Occipital lobe (tissue), 2 donors: ENCODE measurements around the gene SAMD4A. TPM values are rescaled to one million over a fixed set of nuclear protein-coding genes. Genes with fewer than 3 reads are reported as not detected.

ENCODE experiments used
- DNase-seq: peaks from one replicate; lab custom pipeline; 2025; lab: John Stamatoyannopoulos, UW
- total RNA-seq: library from RNA; depleted of rRNA; stranded (reverse); fragments of >200 nt; gene quantifications from one replicate; pipeline ENCODE4 v1.2.3, GENCODE V29; 2014

The SAMD4A gene
- total RNA-seq, 1 donor from 2014 or later, result 17.3 TPM

DNA sequence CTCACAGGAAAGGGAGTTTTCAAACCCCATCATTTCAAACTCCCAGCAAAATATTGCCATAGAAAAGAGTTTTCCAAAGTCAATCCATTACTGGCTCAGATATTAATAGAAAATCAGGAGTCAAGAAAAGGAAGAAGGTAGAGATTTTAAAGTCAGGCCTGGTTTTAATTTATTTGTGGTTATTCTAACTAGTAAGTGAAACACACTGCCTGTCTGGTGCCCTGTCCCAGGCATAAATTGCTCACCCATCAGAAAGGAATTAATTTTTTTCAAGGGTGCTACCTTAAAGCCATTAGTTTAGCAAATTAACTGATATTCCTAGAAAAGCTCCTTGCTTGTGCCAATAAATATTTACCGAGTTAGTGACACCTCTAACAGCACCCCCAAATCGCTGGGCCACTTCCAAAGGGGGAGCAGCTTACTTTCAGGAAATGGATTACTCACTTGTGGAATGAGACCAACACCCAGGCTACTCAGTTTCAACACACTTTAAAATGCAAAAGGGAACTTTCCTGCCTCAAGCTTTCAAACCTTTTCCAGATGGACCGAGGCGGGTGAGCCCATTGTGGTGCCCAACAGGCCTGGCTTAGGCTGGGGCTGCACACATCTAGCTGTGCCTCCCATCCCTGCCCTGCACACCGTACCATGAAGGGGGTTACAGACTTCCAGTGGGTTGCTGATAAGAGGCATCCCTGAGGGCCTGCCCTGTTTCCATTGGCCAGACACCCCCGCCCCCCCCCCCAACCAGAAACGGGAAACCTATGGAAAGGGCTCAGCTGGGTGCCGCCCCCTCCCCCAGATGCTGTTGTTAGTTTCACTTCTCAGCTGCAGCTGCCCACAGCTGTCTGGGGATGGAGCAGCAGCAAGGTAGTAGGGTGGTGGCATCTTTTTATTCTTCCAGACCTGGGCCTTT is 117.2 kb downstream of the SAMD4A start:
- DNase-seq, result no peak

GRCh38 chr14:54685286-54685845 is 118.4 kb downstream of the SAMD4A start:
- no peak for DNase-seq

DNA sequence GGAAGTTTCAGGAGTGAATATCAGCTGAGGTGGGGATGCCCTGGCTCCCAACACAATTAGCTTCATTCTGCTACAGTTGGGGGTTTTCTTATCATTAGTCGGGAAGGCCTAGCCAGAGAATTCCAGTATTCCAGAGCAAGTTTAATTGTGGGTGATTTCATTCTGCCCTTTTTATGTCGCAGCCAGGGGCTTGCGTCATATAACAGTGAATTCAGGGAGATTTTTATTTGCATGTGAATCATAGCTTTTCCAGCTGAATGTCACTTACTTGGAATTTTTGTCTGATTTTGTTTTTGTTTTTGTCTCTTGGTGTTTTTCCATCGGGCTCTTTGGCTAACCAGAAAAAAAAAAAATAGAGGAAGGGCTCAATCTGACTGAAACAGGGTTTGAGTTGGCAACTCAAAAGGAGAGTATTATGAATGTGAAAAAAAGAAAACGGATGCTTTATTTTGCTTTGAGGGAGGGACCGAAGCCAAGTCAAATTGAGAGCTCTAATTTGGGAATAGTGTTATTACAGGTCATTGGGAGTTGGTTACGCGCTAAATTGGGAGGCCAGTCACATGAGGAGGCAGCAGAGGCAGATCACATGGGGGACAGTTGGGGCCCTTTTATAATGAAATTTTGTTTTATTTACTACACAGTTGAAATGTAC is 119.4 kb downstream of the SAMD4A start:
- DNase-seq, result no peak

GRCh38 chr14:54686871-54687749 is 120.2 kb downstream of the SAMD4A start:
- DNase-seq, result no peak

- no peak for DNase-seq
Measured at GRCh38 chr14:54687750-54688119, 120.8 kb downstream of the SAMD4A start.

DNA sequence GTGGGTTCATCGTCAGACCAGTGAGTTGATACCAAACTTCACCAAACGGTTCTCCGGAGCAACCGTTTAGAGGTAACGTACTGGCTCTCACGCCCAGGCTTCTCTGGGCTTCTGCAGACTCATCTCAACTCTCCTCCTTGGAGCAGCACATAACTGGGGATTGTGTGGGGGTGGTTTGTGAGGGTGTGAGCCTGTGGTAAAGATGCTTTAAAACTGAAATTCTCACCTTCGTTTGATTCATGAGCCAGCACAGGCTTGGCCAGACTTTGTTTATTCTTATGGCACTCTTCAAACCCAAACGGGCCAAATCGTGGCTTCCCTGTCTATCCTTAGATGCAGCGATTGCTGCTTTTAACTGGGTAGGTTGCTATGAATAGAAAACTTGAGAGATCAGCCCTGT is 121.3 kb downstream of the SAMD4A start:
- no peak for DNase-seq

- DNase-seq, result no peak
Measured at GRCh38 chr14:54689928-54690327, 123.0 kb downstream of the SAMD4A start.

DNA sequence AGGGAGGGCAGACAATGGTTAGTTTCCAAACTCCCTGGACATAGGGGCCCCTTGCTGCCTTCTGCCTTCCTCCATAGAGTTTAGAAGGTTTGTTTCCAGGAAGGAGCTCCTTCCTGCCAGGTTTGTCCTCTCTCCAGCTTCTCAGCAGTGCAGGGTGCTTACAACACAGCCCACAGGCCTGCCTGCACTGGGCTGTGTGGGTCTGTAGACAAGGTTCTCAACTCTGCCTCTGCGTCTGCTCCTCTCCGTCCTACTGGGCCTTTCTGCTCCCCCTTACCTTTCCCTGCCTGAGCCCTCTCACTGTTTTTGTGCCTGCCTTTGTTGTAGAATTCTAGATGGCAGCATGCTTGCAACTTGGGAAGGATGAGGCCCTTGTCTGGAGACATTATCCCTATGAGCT is 124.0 kb downstream of the SAMD4A start:
- no peak for DNase-seq

DNA sequence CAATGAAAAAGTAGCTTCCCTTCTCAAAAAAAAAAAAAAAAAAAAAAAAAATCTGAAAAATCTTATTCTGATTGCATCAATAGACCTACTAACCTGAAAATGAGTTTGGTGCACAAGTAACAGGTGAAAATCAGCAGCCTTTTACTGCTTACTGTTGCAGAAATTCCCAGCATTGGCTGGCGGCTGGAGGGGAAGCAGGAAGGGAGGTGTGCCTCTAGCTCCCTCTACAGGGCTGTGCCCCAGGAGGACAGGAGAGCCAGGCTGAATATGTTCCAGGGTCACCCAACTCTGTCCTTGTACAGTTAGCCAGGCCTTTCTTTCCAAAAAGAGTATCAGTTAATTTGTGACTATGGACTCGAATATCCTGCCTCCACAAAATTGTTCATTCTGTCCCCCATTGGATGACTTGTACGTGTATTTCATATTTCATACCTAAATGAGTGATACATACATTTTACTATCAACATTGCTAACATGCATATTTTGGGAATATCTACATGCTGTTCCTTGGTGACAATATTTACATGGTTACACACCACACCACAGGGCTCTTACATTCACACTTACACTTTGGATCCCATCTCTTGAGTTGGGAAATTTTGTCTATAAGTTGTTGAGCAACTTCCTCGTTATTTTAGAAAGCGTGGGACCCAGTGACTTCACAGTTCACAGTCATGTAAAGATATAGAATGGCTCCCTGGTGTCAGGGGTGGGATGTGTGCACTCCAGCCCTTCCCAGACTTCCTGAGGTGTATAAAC is 124.8 kb downstream of the SAMD4A start:
- no peak for DNase-seq

DNA sequence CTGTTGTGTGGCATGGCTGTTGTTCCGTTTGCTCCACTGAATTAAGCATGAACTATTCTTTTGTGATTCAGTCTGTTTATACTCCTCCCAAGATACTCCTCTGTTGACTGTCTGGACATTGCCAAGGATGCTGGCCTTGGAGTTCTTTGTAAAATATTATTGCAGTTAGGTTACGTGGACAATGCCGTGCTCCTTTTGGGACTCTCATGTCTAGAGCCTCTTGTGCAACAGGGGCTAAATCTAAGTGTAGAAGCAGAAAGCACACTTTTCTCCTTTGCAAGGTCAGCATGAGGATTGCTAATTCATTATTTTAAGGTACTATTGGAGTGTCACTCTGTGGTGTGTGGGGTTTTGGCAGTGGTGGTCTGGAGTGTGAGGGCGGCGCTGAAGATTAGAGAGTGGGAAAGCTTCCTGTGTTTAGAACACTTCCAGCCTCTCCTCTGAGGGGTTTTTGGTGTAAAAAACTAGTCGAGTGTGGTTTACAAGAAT is 125.4 kb downstream of the SAMD4A start:
- DNase-seq, result no peak

DNA sequence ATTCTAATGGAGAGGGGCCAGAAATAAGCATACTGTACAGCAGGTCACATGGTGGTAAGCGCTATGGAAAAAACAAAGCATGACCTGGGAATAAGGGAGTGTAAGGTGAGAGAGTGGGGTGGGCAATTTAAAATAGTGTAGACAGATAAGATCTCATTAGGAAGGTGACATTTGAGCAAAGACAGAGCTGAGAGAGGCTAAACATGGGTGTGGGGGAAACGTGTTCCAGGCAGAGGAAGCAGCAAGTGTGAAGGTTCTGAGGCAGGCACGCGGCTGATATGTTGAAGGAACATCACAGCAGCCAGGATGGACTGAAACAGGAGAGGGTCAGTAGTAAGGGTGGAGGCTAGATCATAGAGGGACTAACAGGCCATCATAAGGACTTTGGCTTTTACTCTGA is 126.8 kb downstream of the SAMD4A start:
- no peak for DNase-seq

GRCh38 chr14:54695196-54695595 is 128.3 kb downstream of the SAMD4A start:
- DNase-seq, result no peak

- DNase-seq, result no peak
Measured at GRCh38 chr14:54697001-54697400, 130.1 kb downstream of the SAMD4A start.

- DNase-seq, result no peak
Measured at GRCh38 chr14:54697803-54698202, 130.9 kb downstream of the SAMD4A start.

- DNase-seq, result no peak
Measured at GRCh38 chr14:54698501-54698900, 131.6 kb downstream of the SAMD4A start.

- no peak for DNase-seq
Measured at GRCh38 chr14:54698966-54699530, 132.1 kb downstream of the SAMD4A start.

GRCh38 chr14:54699735-54700134 is 132.8 kb downstream of the SAMD4A start:
- no peak for DNase-seq

GRCh38 chr14:54700717-54701116 is 133.8 kb downstream of the SAMD4A start:
- DNase-seq, result no peak

GRCh38 chr14:54702014-54702491 is 135.1 kb downstream of the SAMD4A start:
- DNase-seq, result no peak

DNA sequence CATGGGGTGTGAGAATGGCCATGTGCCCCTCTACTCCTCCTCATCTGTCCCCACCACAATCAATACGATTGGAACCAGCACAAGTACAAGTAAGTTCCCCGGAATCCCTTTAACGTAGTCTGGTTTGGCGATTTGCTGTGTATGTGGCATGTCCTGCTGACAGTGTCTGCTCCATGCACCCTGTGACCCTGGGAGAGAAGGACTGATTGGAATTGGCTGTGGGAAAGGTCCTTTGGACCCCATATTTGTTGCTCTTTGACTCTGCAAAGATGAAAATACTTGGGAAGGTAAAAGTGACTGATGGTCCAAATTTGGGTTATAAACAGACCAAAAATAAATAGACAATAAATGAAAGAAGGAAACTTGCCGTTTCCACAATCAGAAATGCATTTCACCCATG is 135.6 kb downstream of the SAMD4A start:
- no peak for DNase-seq
